Esophagus squamous epithelium (tissue), 4 donors: ENCODE data around the gene IQSEC1.

ENCODE experiments used
- CTCF ChIP-seq, 6 experiments: fragments of 450-650 bp in 4 of 6; fragments of 200-600 bp in 2 of 6; sonication (generic) in 2 of 6; IDR thresholded peaks; one replicate each; pipeline ENCODE4 v1.5.1; 2016 to 2019; ENCODE audit warnings: antibody characterized with exemption in 6 of 6, mild to moderate bottlenecking in 4 of 6, moderate library complexity in 4 of 6
- POLR2A ChIP-seq, 4 donors: fragments of 450-650 bp; IDR thresholded peaks; one replicate each; pipeline ENCODE4 v1.6.1; 2017; ENCODE audit warnings: antibody characterized with exemption in 4 of 4, mild to moderate bottlenecking in 4 of 4, moderate library complexity in 3 of 4

- TF ChIP-seq CTCF (IDR thresholded peaks at IDR 0.05) (no peak), POLR2A (IDR thresholded peaks at IDR 0.05) (no peak)
These were observed 42.3 kb upstream of the IQSEC1 start for GRCh38 chr3:13115576-13115910.
